IMR-90 (cell line): ENCODE results near the gene CD151.

Experiments used
- BHLHE40 ChIP-seq: fragments of 150-350 bp; IDR thresholded peaks from 2 replicates; pipeline ENCODE4 v1.6.1; 2016; ENCODE audit warnings: mild to moderate bottlenecking, low read depth, low read length
- CEBPB ChIP-seq: IDR thresholded peaks from 2 replicates; pipeline ENCODE4 v1.6.1; 2012; ENCODE audit warnings: low read depth, low read length, improper control_type of control experiment
- POLR2A ChIP-seq: IDR thresholded peaks from 2 replicates; pipeline ENCODE4 v1.6.1; 2012; ENCODE audit warnings: mild to moderate bottlenecking, low read depth, low read length
- RFX5 ChIP-seq: IDR thresholded peaks from 2 replicates; pipeline ENCODE4 v1.8.0; 2012; ENCODE audit warnings: low read depth, mild to moderate bottlenecking, low read length, moderate library complexity
- TF ChIP-seq, protein P1 (sequence below): conservative IDR thresholded peaks from 2 replicates; pipeline ENCODE4 v1.5.1; 2012; ENCODE audit warnings: mild to moderate bottlenecking, low read depth, low read length, improper control_type of control experiment
- TF ChIP-seq, protein P2 (sequence below): fragments of 150-350 bp; IDR thresholded peaks from 2 replicates; pipeline ENCODE4 v1.6.1; 2017; ENCODE audit warnings: mild to moderate bottlenecking, antibody characterized with exemption, low read length, low read depth

DNA sequence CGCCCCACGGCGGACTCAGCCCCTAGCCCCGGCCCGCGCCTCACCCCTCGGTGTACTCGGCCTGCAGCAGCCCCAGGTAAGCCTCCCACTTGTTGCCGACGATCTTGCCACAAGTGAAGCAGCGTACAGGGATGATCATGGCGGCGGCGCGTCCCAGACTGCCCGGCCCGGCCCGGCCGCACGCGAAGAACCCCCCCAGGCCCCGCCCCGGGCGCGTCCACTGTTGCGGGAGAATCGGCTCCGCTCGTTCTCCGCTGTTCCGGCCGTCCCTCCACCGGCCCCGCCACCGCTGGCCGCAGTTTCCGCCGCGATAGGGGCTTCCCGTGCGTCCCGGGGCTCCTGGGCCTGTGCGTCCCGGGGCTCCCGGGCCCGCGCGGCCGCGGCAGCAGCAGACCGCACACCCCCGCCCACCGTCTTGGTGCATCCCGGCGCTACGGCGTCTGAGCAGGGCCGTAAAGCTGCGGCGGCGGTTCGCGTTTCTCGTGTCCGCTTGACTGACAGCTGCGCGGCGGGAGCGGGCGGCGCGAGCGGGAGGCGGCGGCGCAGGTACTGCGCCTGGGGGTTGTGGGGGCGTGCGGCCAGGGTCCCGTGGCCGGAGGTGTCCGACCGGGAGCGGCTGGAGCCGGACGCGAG, 9.7 kb downstream of the CD151 start, which contains the start of the genes POLR2L and TSPAN4:
- TF ChIP-seq, protein P1, sequence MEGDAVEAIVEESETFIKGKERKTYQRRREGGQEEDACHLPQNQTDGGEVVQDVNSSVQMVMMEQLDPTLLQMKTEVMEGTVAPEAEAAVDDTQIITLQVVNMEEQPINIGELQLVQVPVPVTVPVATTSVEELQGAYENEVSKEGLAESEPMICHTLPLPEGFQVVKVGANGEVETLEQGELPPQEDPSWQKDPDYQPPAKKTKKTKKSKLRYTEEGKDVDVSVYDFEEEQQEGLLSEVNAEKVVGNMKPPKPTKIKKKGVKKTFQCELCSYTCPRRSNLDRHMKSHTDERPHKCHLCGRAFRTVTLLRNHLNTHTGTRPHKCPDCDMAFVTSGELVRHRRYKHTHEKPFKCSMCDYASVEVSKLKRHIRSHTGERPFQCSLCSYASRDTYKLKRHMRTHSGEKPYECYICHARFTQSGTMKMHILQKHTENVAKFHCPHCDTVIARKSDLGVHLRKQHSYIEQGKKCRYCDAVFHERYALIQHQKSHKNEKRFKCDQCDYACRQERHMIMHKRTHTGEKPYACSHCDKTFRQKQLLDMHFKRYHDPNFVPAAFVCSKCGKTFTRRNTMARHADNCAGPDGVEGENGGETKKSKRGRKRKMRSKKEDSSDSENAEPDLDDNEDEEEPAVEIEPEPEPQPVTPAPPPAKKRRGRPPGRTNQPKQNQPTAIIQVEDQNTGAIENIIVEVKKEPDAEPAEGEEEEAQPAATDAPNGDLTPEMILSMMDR = no peak
- TF ChIP-seq CEBPB (no peak), POLR2A (peak; percentile 97), RFX5 (no peak), BHLHE40 (peak; percentile 94)
- TF ChIP-seq, protein P2, sequence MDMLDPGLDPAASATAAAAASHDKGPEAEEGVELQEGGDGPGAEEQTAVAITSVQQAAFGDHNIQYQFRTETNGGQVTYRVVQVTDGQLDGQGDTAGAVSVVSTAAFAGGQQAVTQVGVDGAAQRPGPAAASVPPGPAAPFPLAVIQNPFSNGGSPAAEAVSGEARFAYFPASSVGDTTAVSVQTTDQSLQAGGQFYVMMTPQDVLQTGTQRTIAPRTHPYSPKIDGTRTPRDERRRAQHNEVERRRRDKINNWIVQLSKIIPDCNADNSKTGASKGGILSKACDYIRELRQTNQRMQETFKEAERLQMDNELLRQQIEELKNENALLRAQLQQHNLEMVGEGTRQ = peak; percentile 4; the same call in 1 of the 2 replicates
